HG03442 (cell line): ENCODE results near the gene SNCG.

Source experiments
- ATAC-seq: cut with Tn5 transposase; IDR thresholded peaks from one replicate; pipeline ENCODE4 v1.9.1; 2021; ENCODE audit warnings: mild to moderate bottlenecking, moderate library complexity; ENCODE audit not compliant: unreplicated experiment

Gene SNCG

GRCh38 chr10:86960003-86960862, 1.8 kb downstream of the SNCG start:
- ATAC-seq, result peak; percentile 71

DNA sequence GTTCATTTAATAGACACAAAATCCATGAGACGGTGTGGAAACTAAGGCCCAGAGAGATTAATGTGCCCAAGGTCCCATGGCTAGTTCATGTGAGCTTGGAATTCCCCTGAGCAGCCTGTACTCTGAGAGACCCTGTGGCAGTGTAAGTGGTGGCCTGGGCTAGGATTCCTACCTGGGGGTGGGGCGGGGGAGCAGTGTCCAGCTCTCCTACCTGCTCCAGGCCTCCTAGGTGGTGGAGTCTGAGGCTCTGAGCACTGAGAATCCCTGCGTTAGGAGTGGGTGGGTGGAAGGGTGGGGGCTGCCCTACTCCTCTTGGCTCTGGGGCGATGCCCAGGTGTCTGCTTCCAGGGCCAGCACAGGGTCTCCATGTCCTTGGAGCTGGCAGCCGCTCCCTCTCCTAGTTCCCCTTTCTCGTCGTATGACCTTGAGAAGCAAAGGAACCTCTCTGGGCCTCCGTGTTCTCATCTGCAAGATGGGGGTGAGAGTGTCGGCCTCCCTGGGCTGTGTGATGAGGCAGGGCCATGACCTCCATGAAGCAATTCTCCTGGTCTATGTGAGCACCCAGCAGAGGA, 2.5 kb downstream of the SNCG start:
- ATAC-seq, result no peak

GRCh38 chr10:86961481-86962091, 3.2 kb downstream of the SNCG start:
- no peak for ATAC-seq

DNA sequence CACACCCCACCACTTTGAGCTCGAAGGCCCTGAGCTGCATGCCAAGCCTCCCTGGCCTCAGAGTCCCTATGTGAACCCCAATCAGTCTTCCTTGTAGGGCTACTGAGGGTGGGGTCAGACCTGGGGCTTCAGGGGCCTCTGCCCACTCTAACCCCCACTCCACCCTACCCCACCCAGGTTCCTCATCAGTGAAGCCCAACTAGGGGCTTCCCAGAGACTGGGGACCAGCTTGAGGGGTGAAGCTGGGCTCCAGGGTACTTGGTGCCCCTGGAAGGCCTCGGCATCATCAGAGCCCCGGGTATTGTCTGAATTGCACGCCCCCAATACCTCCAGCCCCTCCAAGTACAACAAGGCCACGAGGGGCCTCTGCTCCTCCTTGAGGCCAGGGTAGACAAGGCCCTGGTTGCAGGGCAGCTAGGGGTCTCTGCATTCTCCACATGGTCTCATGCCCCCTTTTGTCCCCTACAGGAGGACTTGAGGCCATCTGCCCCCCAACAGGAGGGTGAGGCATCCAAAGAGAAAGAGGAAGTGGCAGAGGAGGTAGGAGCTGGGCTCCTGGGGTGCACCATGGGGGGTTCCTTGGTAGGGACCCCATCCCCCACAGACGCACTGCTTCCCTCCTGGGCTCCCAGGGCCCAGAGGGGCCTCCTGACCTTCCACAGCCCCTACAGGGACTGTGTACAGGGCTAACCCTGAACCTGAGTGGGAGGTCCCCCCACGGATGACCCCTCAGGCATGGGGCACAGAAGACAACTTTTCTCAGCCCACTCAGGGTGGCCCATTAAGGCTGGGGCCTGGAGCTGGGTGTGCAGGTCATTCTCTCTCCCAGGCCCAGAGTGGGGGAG, 4.0 kb downstream of the SNCG start:
- no peak for ATAC-seq

DNA sequence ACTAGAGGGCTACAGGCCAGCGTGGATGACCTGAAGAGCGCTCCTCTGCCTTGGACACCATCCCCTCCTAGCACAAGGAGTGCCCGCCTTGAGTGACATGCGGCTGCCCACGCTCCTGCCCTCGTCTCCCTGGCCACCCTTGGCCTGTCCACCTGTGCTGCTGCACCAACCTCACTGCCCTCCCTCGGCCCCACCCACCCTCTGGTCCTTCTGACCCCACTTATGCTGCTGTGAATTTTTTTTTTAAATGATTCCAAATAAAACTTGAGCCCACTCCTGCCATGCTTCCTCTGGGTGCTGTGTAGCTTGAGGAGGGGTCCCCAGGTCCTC, 4.5 kb downstream of the SNCG start:
- no peak for ATAC-seq

GRCh38 chr10:86963341-86963919, 5.0 kb downstream of the SNCG start:
- ATAC-seq, result no peak

DNA sequence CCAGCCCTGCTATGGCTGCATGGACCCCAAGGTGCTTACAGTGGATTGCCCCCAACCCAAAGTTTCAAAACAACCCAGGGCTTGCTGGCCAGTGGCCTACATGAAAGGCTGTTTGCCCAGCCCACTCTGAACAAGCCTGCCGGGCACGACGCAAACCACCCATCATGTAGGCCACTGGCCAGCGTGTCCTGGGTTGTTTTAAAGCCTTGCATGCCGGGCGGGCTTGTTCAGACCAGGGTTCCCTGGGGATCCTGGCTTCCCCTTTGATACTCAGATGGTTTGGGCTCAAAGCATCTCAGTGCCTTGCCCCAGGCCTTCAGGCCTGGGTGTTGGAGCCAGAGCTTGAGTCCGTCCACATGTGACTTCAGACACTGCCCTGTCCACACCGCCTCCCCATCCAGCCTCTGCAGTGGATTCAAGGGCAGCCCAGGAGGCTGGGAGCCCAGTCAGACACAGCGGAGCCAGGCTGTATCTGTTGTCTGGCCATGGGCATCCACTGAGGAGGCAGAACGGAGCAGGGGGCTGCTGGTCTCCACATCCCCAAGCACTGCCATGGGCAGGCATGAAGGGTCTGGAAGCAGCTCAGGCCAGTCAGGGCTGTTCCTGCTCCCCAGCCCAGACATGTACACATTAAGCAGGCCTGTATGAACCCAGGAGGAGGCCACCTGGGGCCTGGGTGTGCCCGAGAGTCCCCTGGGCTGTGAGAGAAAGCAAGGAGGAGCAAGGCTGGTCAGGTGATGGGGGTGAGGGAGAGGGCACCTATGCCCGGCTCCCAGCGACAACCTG, 5.9 kb downstream of the SNCG start:
- no peak for ATAC-seq

- ATAC-seq, result no peak
These were observed 6.4 kb downstream of the SNCG start for GRCh38 chr10:86964847-86965190.

DNA sequence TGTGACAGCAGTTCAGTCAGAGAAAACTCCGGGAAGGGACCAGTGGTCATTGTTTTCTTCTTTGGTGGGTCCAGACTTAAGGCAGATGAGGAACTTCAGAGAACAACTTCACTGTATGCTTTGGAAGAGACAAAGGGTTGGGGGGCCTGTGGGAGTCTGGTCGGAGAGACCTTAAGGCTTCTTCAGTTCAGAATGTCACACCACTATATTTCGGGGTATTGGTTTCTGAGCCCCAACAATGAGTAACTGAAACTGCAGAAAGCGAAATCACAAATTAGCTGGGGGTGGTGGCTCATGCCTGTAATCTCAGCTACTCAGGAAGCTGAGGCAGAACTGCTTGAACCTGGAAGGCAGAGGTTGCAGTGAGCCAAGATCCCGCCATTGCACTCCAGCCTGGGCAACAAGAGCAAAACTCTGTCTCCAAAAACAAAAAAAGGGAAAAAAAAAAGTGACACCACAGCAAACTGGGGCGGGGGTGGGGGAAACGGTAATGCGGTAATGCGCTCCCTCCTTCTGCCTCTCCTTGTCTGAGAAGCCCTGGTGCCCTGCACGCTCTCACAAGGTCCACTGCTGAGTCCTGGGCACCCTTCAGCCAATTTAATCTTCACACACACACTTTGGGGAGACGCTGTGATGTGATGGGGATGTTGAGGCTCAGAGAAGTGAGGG, 7.7 kb downstream of the SNCG start:
- ATAC-seq, result no peak

- ATAC-seq, result no peak
These were observed 9.1 kb downstream of the SNCG start for GRCh38 chr10:86967481-86967941.

GRCh38 chr10:86968271-86968993, 10.0 kb downstream of the SNCG start, which contains the start of gene ADIRF:
Gene ADIRF, plus strand, starts transcription at chr10:86968482. Its CDS starts 63 bp downstream, at chr10:86968545.
- ATAC-seq, result no peak

DNA sequence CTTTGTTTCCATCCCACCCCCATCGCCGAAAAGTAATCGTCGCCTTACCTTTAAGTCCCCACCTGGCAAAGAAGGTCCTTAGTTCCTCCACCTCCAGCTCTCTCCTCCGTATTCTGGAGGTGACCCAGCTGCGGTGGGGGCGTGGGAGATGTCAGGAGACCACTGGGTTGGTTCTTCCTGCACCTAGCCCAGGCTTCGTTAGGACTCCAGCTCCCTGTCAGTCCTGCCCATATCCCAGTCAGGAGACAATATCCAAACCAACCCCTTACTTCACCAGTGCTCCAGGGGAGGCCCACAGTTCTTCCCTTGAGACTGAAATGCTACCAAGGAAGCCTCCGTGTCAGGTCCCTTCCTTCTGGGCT, 10.6 kb downstream of the SNCG start:
- ATAC-seq, result no peak

DNA sequence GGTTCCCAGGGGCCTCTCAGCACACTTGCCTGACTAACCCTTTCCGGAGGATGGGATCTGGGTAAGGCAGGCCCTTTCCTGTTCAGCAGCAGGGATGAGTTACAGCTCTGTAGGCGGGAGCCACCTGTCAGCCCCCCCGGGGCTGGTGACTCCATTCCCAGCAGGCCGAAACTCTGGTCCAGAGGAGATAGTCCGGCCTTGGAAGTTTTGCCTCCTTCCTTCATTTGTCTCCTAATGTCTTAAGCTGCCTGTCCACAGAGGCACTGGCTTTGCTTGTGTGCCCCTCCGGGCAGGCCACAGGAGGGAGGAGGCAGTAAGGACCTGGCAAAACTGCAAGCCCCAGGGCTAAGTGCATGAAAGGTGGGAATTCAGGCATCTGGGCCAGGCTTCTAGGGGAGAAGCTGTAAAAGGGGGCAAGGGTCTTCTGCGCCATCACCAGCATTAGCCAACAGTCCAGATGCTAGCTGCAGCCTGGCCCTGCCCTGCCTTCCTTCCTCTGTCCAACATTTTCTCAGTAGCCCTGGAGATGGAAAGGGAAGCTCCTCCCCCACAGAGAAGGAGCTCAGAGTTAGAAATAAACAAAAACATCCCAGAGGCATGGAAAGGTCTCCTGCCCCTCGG, 11.1 kb downstream of the SNCG start:
- ATAC-seq, result no peak

DNA sequence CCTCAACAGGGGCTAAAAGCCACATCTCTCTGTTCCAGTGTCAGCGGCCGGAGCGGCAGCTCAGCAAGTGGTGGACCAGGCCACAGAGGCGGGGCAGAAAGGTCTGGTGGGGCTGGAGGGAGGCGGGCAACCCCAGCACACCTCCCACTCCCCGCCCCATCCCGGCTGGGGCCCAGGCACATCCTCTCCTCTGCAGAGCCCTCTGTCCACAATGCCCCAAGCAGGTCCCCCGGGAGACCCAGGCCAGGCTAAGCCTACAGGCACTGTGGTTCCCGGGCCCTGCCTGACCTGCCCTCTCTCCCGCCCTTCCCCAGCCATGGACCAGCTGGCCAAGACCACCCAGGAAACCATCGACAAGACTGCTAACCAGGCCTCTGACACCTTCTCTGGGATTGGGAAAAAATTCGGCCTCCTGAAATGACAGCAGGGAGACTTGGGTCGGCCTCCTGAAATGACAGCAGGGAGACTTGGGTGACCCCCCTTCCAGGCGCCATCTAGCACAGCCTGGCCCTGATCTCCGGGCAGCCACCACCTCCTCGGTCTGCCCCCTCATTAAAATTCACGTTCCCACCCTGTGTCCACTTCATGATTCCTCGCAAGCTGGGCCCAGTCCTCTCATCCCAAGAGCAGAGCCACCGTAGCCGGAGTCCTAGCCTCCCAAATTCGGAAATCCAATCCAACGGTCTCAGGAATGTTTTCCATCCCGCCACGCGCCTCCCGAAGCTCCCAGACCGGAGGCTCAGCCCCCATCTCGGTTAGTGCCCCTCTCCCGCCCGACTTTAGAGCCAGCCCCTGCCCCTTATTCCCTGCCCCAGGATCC, 12.0 kb downstream of the SNCG start:
- ATAC-seq, result no peak

- ATAC-seq, result no peak
These were observed 12.5 kb downstream of the SNCG start for GRCh38 chr10:86970982-86971231.

DNA sequence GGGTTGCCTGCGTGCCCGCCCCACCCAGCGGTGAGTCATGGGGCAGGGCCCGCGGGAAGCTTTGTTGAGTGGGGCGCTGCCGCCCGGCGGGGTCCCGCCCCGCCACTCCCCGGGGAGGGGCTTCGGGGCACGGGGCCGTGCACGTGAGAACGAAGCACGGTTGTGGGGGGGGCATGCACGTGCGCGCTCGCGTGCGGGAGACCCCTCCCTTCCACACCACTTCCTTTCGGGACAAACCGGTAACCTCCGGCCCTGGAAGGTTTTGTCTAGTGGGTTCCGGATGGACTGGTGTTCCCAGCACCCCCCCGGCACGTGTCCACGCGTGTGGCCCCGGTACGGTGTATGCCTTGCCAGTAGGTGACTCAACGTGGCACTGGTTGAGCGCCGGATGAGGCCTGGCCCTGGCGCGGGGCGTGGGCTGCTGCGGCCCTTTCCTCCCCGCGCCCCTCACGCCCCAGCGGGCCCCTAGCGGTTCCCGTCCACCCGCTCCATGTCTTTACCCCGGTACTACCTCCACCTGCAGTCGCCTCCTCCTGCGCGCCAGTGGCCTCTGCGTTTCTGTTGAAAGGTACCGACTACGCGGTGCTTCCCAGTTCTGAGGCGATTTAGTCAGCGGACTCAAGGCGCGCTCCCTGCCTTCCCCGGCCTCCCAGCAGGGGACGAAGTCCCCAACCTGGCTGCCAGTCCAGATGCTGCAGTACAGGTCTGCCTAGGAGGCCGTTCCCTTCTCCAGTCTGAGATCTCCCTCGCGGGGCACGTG, 13.0 kb downstream of the SNCG start:
- peak; percentile 74 for ATAC-seq
